Midbrain (tissue), 1 donor: ENCODE data around the gene FSTL4.
"Not testable (repeated sequence)": the region's sequence is repeated elsewhere in the genome, so short reads cannot be mapped to it uniquely, and the experiment has no call there.

Experiments used
- DNase-seq: peaks from one replicate; lab custom pipeline; 2025; lab: John Stamatoyannopoulos, UW

The FSTL4 gene

GRCh38 chr5:133226186-133226585, 386.2 kb downstream of the FSTL4 start:
- no peak for DNase-seq

GRCh38 chr5:133225671-133226152, 386.6 kb downstream of the FSTL4 start:
- DNase-seq = no peak

GRCh38 chr5:133222979-133223378, 389.4 kb downstream of the FSTL4 start:
- no peak for DNase-seq

- no peak for DNase-seq
These were observed 389.8 kb downstream of the FSTL4 start for GRCh38 chr5:133222521-133222920.

GRCh38 chr5:133222040-133222439, 390.3 kb downstream of the FSTL4 start:
- no peak for DNase-seq

- DNase-seq = no peak
These were observed 391.3 kb downstream of the FSTL4 start for GRCh38 chr5:133220851-133221674.

- DNase-seq = no peak
These were observed 393.0 kb downstream of the FSTL4 start for GRCh38 chr5:133219296-133219695.

- DNase-seq = not testable (repeated sequence)
These were observed 396.2 kb downstream of the FSTL4 start for GRCh38 chr5:133216138-133216537.

- no peak for DNase-seq
These were observed 398.1 kb downstream of the FSTL4 start for GRCh38 chr5:133214153-133214820.

- no peak for DNase-seq
These were observed 406.7 kb downstream of the FSTL4 start for GRCh38 chr5:133205649-133206048.

GRCh38 chr5:133205204-133205603, 407.1 kb downstream of the FSTL4 start:
- no peak for DNase-seq

- no peak for DNase-seq
These were observed 408.7 kb downstream of the FSTL4 start for GRCh38 chr5:133203317-133204305.

- no peak for DNase-seq
These were observed 410.2 kb downstream of the FSTL4 start for GRCh38 chr5:133202066-133202665.

- no peak for DNase-seq
These were observed 411.0 kb downstream of the FSTL4 start for GRCh38 chr5:133201310-133201709.

- DNase-seq = no peak
These were observed 412.1 kb downstream of the FSTL4 start for GRCh38 chr5:133200256-133200655.

GRCh38 chr5:133199417-133200178, 412.7 kb downstream of the FSTL4 start:
- DNase-seq = no peak

- no peak for DNase-seq
These were observed 413.8 kb downstream of the FSTL4 start for GRCh38 chr5:133198511-133198910.

GRCh38 chr5:133196441-133197085, 415.8 kb downstream of the FSTL4 start:
- no peak for DNase-seq

- DNase-seq = no peak
These were observed 417.1 kb downstream of the FSTL4 start for GRCh38 chr5:133195250-133195649.

GRCh38 chr5:133193794-133194193, 418.5 kb downstream of the FSTL4 start:
- DNase-seq = no peak
